Measurements from ENCODE around the gene AIG1. TPM values are rescaled to one million over a fixed set of nuclear protein-coding genes. Genes with fewer than 3 reads are reported as not detected.

The AIG1 gene
- polyA plus RNA-seq, 1 of the 3 experiments (the other 2 are of a cell fraction), result 36.8 TPM

DNA sequence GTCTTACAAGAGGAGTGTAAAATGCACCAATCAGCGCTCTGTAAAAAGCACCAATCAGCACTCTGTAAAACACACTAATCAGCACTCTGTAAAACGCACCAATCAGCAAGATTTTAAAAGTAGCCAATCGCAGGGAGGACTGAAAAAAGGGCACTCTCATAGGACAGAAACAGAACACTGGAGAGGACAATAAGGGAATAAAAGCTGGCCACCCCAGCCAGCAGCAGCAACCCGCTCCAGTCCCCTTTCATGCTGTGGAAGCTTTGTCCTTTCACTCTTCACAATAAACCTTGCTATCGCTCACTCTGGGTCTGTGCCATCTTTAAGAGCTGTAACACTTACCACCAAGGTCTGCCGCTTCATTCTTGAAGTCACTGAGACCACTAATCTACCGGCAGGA is 1.7 kb upstream of the AIG1 start:
- Histone ChIP-seq H3K79me2 (ENCODE audit: insufficient read depth) (peaks cover 4% of the 10 kb centered on the region; the same call in 1 of the 2 replicates), H3K4me2 (peak overlapping the region; percentile 80; the same call in 1 of the 2 replicates), H3K9me3 (no peaks in the 10 kb centered on the region), H3K27me3 (ENCODE audit: insufficient read depth) (no peaks in the 10 kb centered on the region), H3K36me3 (replicated peaks in 1 of 2; ENCODE audit: control insufficient read depth in 1 of 2, insufficient read depth in 2 of 2, low read length in 1 of 2) (no peaks in the 10 kb centered on the region), H3K9ac (no peak overlapping the region; the same call in 1 of the 2 replicates), H3F3A (replicated peaks; ENCODE audit: insufficient read depth) (peaks cover 17% of the 10 kb centered on the region), H2AFZ (ENCODE audit: low read depth) (peak overlapping the region; percentile 91; the same call in 1 of the 2 replicates), H3K27ac (ENCODE audit: low read depth in 2 of 2, low read length in 1 of 2) (peak overlapping the region in 1 of 2 experiments; percentile 86; a peak in 1 of 4 replicates), H3K4me1 (ENCODE audit: control insufficient read depth in 1 of 2, insufficient read depth in 2 of 2, low read depth in 1 of 2, low read length in 1 of 2) (peaks cover 0 to 12% of the 10 kb centered on the region in 2 experiments; a peak in 2 of 4 replicates), H3K4me3 (ENCODE audit: low read depth in 2 of 2, low read length in 1 of 2) (no peak overlapping the region), H4K20me1 (ENCODE audit: insufficient read depth) (no peaks in the 10 kb centered on the region), H3K9me2 (no peaks in the 10 kb centered on the region)
- DNase-seq, result no peak
- 94% methylated on average over 7 of the region's 7 CpGs for WGBS (ENCODE audit: low lambda C conversion rate)
- TF ChIP-seq POLR2AphosphoS5 (IDR thresholded peaks at IDR 0.05; ENCODE audit: low read depth, low read length) (no peak), GATA2 (CRISPR knock-in tag; IDR thresholded peaks at IDR 0.05) (no peak), TEAD4 (IDR thresholded peaks at IDR 0.05; ENCODE audit: borderline replicate concordance, insufficient read depth) (no peak), GABPA (IDR thresholded peaks at IDR 0.05; ENCODE audit: low read depth) (no peak), RCOR1 (IDR thresholded peaks at IDR 0.05; ENCODE audit: low read length) (no peak), YY1 (IDR thresholded peaks at IDR 0.05; ENCODE audit: low read depth) (no peak), MXI1 (IDR thresholded peaks at IDR 0.05; ENCODE audit: low read depth, low read length) (no peak), RXRA (IDR thresholded peaks at IDR 0.05; ENCODE audit: borderline replicate concordance, low read depth) (no peak), JUND (IDR thresholded peaks at IDR 0.05) (no peak), FOXJ3 (CRISPR knock-in tag; IDR thresholded peaks at IDR 0.05) (no peak), TAF1 (IDR thresholded peaks at IDR 0.05; ENCODE audit: borderline replicate concordance, low read depth, low read length) (no peak), TCF12 (IDR thresholded peaks at IDR 0.05) (no peak), SIN3A (IDR thresholded peaks at IDR 0.05; ENCODE audit: borderline replicate concordance, low read depth, low read length) (no peak)
- TF ChIP-seq, protein P1, sequence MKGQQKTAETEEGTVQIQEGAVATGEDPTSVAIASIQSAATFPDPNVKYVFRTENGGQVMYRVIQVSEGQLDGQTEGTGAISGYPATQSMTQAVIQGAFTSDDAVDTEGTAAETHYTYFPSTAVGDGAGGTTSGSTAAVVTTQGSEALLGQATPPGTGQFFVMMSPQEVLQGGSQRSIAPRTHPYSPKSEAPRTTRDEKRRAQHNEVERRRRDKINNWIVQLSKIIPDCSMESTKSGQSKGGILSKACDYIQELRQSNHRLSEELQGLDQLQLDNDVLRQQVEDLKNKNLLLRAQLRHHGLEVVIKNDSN (IDR thresholded peaks at IDR 0.05; ENCODE audit: borderline replicate concordance, low read depth), result no peak
- TF ChIP-seq, protein P2, sequence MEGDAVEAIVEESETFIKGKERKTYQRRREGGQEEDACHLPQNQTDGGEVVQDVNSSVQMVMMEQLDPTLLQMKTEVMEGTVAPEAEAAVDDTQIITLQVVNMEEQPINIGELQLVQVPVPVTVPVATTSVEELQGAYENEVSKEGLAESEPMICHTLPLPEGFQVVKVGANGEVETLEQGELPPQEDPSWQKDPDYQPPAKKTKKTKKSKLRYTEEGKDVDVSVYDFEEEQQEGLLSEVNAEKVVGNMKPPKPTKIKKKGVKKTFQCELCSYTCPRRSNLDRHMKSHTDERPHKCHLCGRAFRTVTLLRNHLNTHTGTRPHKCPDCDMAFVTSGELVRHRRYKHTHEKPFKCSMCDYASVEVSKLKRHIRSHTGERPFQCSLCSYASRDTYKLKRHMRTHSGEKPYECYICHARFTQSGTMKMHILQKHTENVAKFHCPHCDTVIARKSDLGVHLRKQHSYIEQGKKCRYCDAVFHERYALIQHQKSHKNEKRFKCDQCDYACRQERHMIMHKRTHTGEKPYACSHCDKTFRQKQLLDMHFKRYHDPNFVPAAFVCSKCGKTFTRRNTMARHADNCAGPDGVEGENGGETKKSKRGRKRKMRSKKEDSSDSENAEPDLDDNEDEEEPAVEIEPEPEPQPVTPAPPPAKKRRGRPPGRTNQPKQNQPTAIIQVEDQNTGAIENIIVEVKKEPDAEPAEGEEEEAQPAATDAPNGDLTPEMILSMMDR (IDR thresholded peaks at IDR 0.05), result no peak
- ChIA-PET POLR2A (interaction anchor here (1.7 kb wide), 1 partner anchor 113 kb away, joined by 9 read pairs; no protein-coding TSS in a partner anchor), CTCF (interaction anchor here (0.7 to 1.2 kb wide), 2 partner anchors 368 to 902 kb away, joined by 3 read pairs; no protein-coding TSS in a partner anchor)
